Measurements from ENCODE around the gene ERCC6L. TPM values are rescaled to one million over a fixed set of nuclear protein-coding genes. Genes with fewer than 3 reads are reported as not detected.

The ERCC6L gene
- polyA plus RNA-seq, 3 donors: 0.04 to 0.24 (median 0.05) TPM

GRCh38 chrX:72254816-72255215 is 16.0 kb upstream of the ERCC6L start:
- no peaks in the 10 kb centered on the region for H3K4me1 Mint-ChIP-seq
- WGBS (ENCODE audit: insufficient coverage): 20% methylated on average over 10 of the region's 17 CpGs
- peaks cover 23 to 33% of the 10 kb centered on the region in 2 donors for H3K27me3 ChIP-seq (ENCODE audit: control insufficient read depth in 2 of 2, insufficient read depth in 2 of 2, low read length in 2 of 2)
- H3K4me2 ChIP-seq (replicated peaks; ENCODE audit: extremely low read depth, low read length, poor library complexity, severe bottlenecking): no peak overlapping the region
- H4K20me1 ChIP-seq (ENCODE audit: insufficient read depth, low read length): no peaks in the 10 kb centered on the region
- intact Hi-C loops (cut with micrococcal nuclease): no loop called here
- H3K4me3 ChIP-seq (replicated peaks in 1 of 3; ENCODE audit: low read depth in 2 of 3, low read length in 3 of 3): no peak overlapping the region
- H3K9me3 ChIP-seq (replicated peaks in 1 of 2; ENCODE audit: control insufficient read depth in 1 of 2, insufficient read depth in 1 of 2, low read length in 2 of 2): no peaks in the 10 kb centered on the region
- H3K9me3 Mint-ChIP-seq: peaks cover 0 to 9% (median 3%) of the 10 kb centered on the region in 7 donors
- TF ChIP-seq, protein P1, sequence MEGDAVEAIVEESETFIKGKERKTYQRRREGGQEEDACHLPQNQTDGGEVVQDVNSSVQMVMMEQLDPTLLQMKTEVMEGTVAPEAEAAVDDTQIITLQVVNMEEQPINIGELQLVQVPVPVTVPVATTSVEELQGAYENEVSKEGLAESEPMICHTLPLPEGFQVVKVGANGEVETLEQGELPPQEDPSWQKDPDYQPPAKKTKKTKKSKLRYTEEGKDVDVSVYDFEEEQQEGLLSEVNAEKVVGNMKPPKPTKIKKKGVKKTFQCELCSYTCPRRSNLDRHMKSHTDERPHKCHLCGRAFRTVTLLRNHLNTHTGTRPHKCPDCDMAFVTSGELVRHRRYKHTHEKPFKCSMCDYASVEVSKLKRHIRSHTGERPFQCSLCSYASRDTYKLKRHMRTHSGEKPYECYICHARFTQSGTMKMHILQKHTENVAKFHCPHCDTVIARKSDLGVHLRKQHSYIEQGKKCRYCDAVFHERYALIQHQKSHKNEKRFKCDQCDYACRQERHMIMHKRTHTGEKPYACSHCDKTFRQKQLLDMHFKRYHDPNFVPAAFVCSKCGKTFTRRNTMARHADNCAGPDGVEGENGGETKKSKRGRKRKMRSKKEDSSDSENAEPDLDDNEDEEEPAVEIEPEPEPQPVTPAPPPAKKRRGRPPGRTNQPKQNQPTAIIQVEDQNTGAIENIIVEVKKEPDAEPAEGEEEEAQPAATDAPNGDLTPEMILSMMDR (IDR thresholded peaks at IDR 0.05): no peak
- H3K27me3 Mint-ChIP-seq (ENCODE audit: low read depth in 3 of 3): peaks cover 29 to 55% (median 54%) of the 10 kb centered on the region in 3 donors
- H3K27ac ChIP-seq (ENCODE audit: low read depth in 1 of 2, low read length in 2 of 2): no peak overlapping the region
- no peaks in the 10 kb centered on the region for H3K36me3 Mint-ChIP-seq
- DNase-seq: no peak
- H3K27ac Mint-ChIP-seq: no peak overlapping the region
- no peaks in the 10 kb centered on the region for H3K79me2 ChIP-seq (ENCODE audit: insufficient read depth, low read length)
- H3K9ac ChIP-seq (ENCODE audit: insufficient read depth, low read length, poor library complexity, severe bottlenecking): no peak overlapping the region
- H3K36me3 ChIP-seq (replicated peaks in 1 of 2; ENCODE audit: control insufficient read depth in 1 of 2, insufficient read depth in 2 of 2, low read length in 2 of 2): no peaks in the 10 kb centered on the region
- H3K4me3 Mint-ChIP-seq: peak overlapping the region in 1 of 2 donors; percentile 31
- H3K4me1 ChIP-seq (ENCODE audit: control insufficient read depth in 1 of 2, insufficient read depth in 2 of 2, low read length in 2 of 2): no peaks in the 10 kb centered on the region
- no peak overlapping the region for H2AFZ ChIP-seq (ENCODE audit: insufficient read depth, low read depth, low read length, poor library complexity, severe bottlenecking)

GRCh38 chrX:72253686-72254085 is 14.9 kb upstream of the ERCC6L start:
- Histone ChIP-seq H3K27me3 (ENCODE audit: control insufficient read depth in 2 of 2, insufficient read depth in 2 of 2, low read length in 2 of 2) (peaks cover 23 to 33% of the 10 kb centered on the region in 2 donors), H3K27ac (ENCODE audit: low read depth in 1 of 2, low read length in 2 of 2) (no peak overlapping the region), H3K36me3 (replicated peaks in 1 of 2; ENCODE audit: control insufficient read depth in 1 of 2, insufficient read depth in 2 of 2, low read length in 2 of 2) (no peaks in the 10 kb centered on the region), H3K4me3 (replicated peaks in 1 of 3; ENCODE audit: low read depth in 2 of 3, low read length in 3 of 3) (no peak overlapping the region), H4K20me1 (ENCODE audit: insufficient read depth, low read length) (no peaks in the 10 kb centered on the region), H3K9me3 (replicated peaks in 1 of 2; ENCODE audit: control insufficient read depth in 1 of 2, insufficient read depth in 1 of 2, low read length in 2 of 2) (no peaks in the 10 kb centered on the region), H3K9ac (ENCODE audit: insufficient read depth, low read length, poor library complexity, severe bottlenecking) (no peak overlapping the region), H3K4me2 (replicated peaks; ENCODE audit: extremely low read depth, low read length, poor library complexity, severe bottlenecking) (no peak overlapping the region), H3K79me2 (ENCODE audit: insufficient read depth, low read length) (no peaks in the 10 kb centered on the region), H2AFZ (ENCODE audit: insufficient read depth, low read depth, low read length, poor library complexity, severe bottlenecking) (no peak overlapping the region), H3K4me1 (ENCODE audit: control insufficient read depth in 1 of 2, insufficient read depth in 2 of 2, low read length in 2 of 2) (no peaks in the 10 kb centered on the region)
- peaks cover 29 to 55% (median 54%) of the 10 kb centered on the region in 3 donors for H3K27me3 Mint-ChIP-seq (ENCODE audit: low read depth in 3 of 3)
- TF ChIP-seq, protein P1 (IDR thresholded peaks at IDR 0.05): no peak
- no peak overlapping the region for H3K27ac Mint-ChIP-seq
- no peaks in the 10 kb centered on the region for H3K4me1 Mint-ChIP-seq
- peak overlapping the region in 1 of 2 donors; percentile 21 for H3K4me3 Mint-ChIP-seq
- H3K9me3 Mint-ChIP-seq: peaks cover 0 to 9% (median 3%) of the 10 kb centered on the region in 7 donors
- no peak for DNase-seq
- no peaks in the 10 kb centered on the region for H3K36me3 Mint-ChIP-seq
- intact Hi-C loops (cut with micrococcal nuclease): no loop called here

All from CD14-positive monocyte (primary cell).